GM21526 (cell line): Measurements from ENCODE around the gene PPIF.

Experiments
- ATAC-seq: cut with Tn5 transposase; IDR thresholded peaks from one replicate; pipeline ENCODE4 v1.9.1; 2021; ENCODE audit warnings: moderate library complexity; ENCODE audit not compliant: unreplicated experiment, low FRiP score

The PPIF gene

DNA sequence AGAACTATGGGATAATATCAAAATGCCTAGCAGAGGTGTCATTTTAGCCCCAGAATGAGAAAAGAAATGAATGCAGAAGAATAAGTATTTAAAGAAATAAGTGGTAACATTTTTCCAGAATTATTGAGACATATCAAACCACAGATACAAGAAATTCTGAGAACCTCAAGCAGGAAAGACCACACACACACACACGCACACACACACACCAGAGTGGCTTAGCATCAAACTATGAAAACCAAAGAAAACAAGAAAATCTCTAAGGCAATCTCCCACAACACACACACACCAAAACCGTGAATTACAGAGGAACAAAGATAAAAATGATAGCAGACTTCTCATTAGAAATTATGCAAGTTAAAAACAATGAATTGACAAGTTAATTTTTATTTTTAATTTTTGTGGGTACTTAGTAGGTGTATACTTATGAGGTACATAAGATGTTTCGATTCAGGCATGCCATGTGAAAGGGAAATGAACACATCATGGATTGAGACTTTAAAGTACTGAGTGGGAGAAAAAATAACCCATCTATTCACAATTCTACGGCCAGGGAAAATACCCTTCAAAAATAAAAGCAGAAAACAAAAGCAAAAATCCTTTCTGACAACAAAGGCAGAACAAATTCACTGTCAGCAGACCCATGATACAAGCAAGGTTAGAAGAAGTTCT is 14.6 kb downstream of the PPIF start:
- ATAC-seq = no peak

DNA sequence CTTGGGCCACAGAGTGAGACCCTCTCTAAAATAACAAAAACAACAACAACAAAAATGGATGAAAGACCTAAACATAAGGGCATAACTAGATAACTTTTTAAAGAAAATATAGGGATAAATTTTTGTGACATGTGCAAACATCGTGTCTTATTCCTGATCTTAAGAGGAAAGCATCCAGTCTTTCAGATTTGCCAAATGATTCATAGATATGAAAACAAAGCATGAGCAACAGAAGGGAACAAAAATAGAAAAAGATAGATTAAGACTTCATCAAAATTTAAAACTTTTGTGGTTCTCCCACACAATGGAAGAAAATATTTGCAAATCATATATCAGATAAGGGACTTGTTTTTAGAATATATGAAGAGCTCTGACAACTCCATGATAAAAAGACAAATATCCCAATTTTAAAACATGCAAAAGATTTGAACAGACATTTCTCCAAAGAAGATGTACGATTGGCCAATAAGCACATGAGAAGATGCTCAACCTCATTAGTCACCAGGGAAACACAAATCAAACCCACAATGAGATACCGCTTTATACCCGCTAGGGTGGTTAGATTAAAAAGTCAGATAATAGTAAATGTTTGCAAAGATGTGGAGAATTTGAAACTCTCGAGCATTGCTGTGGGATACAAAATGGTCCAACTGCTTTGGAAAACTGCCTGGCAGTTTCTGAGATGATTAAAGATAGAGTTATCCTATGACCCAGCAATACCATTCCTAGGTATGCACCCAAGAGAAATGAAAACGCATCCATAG is 20.3 kb downstream of the PPIF start:
- ATAC-seq = no peak

GRCh38 chr10:79372871-79373270 is 25.6 kb downstream of the PPIF start:
- no peak for ATAC-seq

GRCh38 chr10:79374312-79375191 is 27.3 kb downstream of the PPIF start:
- ATAC-seq = no peak

- no peak for ATAC-seq
Measured at GRCh38 chr10:79375321-79376077, 28.2 kb downstream of the PPIF start.

DNA sequence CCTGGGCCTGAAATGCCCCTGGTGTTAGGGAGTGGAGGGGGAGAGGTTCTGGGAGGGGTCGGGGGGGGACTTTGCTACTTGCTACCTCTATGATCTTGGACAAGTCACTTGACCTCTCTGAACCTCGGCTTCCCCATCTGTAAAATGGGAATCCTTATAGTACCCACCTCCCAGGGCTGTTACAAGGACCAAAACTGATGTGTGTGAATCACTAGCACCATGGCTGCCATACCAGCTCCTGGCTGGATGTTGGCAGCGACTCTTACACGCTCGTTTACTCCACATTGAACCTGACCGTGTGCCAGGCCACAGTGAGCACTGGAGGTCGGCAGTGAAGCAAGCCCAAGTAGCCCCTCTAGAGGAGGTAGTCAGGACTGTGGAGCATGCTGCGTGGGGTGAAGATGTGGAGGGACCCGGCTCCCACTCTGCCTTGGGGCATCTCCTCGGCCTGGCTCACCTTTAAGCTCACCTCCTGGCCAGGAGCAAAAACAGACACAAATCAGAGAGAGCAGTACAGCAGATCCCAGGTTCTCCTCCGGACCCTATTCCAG is 28.9 kb downstream of the PPIF start:
- no peak for ATAC-seq

- ATAC-seq = no peak
Measured at GRCh38 chr10:79376751-79377556, 29.7 kb downstream of the PPIF start.

GRCh38 chr10:79377557-79378382 is 30.5 kb downstream of the PPIF start:
- no peak for ATAC-seq

- no peak for ATAC-seq
Measured at GRCh38 chr10:79378383-79378646, 31.0 kb downstream of the PPIF start.

DNA sequence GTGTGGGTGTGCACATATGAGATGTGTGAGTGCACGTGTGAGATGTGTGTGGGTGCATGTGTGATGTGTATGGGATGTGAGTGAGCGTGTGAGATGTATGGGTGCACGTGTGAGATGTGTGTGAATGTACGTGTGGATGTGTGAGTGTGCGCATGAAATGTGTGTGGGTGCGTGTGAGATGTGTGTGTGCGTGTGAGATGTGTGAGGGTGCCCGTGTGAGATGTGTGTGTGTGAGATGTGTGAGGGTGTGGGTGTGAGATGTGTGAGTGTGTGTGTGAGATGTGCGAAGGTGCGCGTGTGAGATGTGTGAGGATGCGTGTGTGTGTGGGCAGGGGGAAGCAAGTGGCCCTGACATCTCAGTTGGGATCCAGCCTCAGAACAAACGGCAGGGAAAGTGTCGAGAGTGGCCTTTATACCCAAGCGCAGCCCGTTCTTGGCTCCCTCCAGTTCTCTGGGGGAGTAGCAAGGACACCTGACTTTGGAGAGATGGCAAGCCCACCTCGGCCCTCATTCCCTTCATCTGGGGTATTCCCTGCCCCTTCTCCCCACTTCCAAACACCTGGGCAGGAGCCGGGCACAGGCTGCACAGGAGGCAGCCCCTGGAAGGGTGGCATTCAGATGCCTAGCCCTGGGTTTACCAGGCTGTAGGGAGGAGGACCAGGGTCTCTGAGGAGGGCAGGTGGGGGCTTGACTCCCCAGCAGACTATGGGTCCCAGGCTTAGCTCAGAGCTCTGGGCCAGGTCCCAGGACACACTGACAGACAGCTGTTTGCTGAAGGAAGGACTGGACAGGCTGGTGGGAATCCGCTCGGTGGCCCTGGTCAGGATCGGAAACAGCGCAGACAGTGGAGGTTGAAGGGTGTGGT is 31.6 kb downstream of the PPIF start:
- ATAC-seq = no peak

DNA sequence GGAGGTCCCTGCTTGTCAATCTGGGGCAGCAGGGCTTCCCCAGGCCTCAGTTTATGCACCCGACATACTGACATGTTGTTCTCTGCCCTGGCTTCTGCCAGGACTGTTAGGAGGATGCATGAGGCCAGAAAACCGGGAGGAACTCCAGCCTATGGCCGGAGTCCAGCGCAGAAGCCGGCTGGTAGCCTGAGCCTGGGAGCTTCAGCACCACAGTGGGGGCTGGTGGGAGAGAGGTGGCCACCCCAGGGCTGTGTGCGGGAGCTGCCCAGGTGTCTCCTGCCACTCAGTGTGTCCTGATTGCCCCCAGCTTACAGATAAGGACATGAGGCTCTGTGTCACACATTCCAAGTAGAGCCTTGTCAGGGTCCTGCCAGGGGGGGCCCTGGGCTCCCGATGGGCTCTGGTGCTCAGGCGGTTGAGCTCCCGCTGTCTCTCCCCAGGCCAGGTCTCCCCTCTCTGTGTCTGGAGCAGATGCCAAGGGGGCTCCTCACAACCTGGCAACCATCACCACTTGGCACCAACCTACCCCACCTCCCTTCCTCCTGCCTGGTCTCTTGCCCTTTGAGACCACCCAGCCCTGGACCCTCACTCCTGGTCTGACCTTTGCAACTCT is 32.3 kb downstream of the PPIF start:
- ATAC-seq = no peak

DNA sequence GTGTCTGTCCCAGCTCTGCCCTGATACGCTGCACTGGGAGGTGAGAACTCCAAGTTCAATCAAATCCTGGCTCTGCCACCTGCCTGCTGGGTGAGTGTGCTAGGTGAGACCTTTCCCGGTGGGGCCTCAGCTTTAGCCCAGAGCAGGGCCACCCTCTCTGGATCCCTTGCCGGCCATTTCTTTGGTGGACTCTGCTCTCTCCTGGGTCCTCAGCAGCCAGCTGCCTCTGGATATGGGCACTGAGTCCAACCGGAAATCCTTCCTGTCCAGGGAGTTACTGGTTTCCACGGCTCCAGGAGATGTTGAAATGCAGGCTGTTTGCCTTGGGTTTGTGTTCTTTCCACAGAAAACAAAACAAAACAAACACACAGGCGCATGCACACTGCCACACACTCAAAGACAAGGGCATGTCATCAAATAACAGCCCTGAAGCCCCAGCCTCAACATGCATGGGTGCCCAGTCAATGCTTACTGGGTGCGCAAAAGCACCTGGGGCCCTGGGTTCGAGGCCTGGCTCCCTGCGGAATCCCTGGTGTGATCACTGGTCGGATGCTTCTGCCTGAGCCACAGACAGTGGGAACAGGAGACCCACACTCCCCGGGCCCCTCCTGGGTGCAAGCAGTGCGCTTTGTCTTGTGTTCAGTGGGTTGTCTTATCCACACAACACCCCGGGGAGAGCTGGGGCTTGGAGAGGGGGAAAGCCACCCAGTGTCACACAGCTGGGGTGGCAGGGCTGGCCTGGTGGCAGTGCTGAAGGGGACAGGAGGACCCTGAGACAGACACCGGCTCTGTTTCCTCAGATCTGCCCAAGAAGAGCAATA is 33.1 kb downstream of the PPIF start:
- no peak for ATAC-seq

GRCh38 chr10:79380946-79381721 is 33.9 kb downstream of the PPIF start:
- ATAC-seq = no peak

DNA sequence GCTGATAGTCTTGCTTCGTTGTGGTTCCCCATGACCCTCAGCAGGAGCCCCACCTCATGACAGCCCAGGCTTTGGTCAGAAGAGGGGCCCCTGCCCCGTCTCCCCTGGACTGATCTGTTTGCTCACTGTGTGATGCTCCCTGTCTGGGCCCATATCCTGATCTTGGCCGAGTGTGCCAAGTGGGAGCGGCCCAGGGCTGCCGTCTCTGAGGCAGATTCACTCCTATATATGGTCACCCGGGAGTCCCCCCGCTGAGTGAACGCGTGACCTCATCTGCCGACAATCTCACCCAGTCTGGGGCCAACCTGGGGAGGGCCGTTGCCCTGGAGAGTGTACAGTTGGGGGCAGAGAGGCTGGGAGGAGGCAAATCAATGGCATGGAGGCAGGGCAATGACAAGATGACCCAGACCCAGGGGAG is 34.5 kb downstream of the PPIF start:
- ATAC-seq = no peak

DNA sequence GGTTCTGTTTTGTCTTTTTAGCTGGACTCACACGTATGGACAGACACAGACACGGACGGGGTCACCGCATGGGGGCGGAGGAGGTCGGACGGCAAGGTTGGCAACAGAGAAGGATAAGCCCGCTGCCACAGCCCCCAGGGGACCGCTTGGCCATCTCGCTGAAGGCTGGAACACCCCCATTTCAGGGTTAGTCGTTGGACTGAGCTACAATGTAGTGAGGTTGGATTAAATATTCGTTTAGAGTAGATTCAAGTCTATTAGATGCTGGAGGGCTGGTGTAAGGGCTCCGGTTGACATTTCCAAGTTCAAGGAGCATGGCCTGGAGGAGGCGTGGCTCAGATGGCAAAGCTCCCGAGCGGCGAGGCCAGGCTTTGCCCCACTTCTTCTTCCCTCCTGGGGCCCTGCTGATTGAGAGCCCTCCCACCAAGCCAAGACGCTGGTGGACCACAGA is 35.2 kb downstream of the PPIF start:
- no peak for ATAC-seq
